CD4-positive, alpha-beta T cell (primary cell): Measurements from ENCODE around the gene EPG5. TPM values are rescaled to one million over a fixed set of nuclear protein-coding genes. Genes with fewer than 3 reads are reported as not detected.
A peak's percentile ranks its signal among the peaks of the same experiment; 100 is the strongest.

ENCODE experiments used
- ATAC-seq: fragments of 200-7000 bp; cut with Tn5 transposase; one replicate; pipeline ENCODE4 v1.10.0; 2022; ENCODE audit warnings: mild to moderate bottlenecking; ENCODE audit not compliant: poor library complexity
- CTCF ChIA-PET: fragments of 350-600 bp; sonication (Branson Sonifier 250); formaldehyde crosslinking; loops from one replicate; lab custom pipeline; 2021; ENCODE audit warnings: antibody characterized with exemption, inconsistent platforms; lab: Charles Lee
- POLR2A ChIA-PET: fragments of 350-600 bp; sonication (Branson Sonifier 250); formaldehyde crosslinking; loops from one replicate; lab custom pipeline; 2021; ENCODE audit warnings: antibody characterized with exemption, inconsistent platforms; lab: Charles Lee
- DNase-seq, 14 experiments: peaks; one replicate each; pipeline ENCODE4 v3.0.0-alpha.2; 2013 to 2020; ENCODE audit warnings: mixed read lengths in 2 of 14
- H3K27ac ChIP-seq, 2 donors: one replicate each; pipeline versions ENCODE4 v1.5.1 to v1.7.0; 2013; ENCODE audit warnings: low read length in 2 of 2, low read depth in 1 of 2, mild to moderate bottlenecking in 1 of 2
- H3K27me3 ChIP-seq, 2 experiments: 1 replicate in 1 of 2; 2 replicates in 1 of 2; pipeline versions ENCODE4 v1.6.1 to v1.7.0; 2013; ENCODE audit warnings: low read length in 2 of 2, control low read depth in 1 of 2, mild to moderate bottlenecking in 1 of 2, moderate library complexity in 1 of 2; ENCODE audit not compliant: insufficient read depth in 2 of 2, control insufficient read depth in 1 of 2
- H3K36me3 ChIP-seq: one replicate; pipeline ENCODE4 v1.6.1; 2013; ENCODE audit warnings: low read length, control low read depth; ENCODE audit not compliant: insufficient read depth
- H3K4me1 ChIP-seq: one replicate; pipeline ENCODE4 v1.6.1; 2013; ENCODE audit warnings: low read length, control low read depth; ENCODE audit not compliant: insufficient read depth
- H3K4me3 ChIP-seq: one replicate; pipeline ENCODE4 v1.5.1; 2013; ENCODE audit warnings: mild to moderate bottlenecking, low read length, moderate library complexity
- H3K9me3 ChIP-seq, 2 experiments: 1 replicate in 1 of 2; 2 replicates in 1 of 2; pipeline versions ENCODE4 v1.6.1 to v1.7.0; 2013; ENCODE audit warnings: low read length in 2 of 2, mild to moderate bottlenecking in 2 of 2, control low read depth in 1 of 2, moderate library complexity in 1 of 2; ENCODE audit not compliant: control insufficient read depth in 1 of 2, insufficient read depth in 1 of 2
- H3K27ac Mint-ChIP-seq: one replicate; pipeline ENCODE4 v1.8.0; 2020; ENCODE audit warnings: mixed read lengths
- H3K27me3 Mint-ChIP-seq: one replicate; pipeline ENCODE4 v1.8.0; 2021; ENCODE audit warnings: mixed read lengths
- H3K36me3 Mint-ChIP-seq: one replicate; pipeline ENCODE4 v1.8.0; 2021; ENCODE audit warnings: low read depth, mixed read lengths
- H3K4me1 Mint-ChIP-seq: one replicate; pipeline ENCODE4 v1.8.0; 2021; ENCODE audit warnings: low read depth, mixed read lengths
- H3K4me3 Mint-ChIP-seq: one replicate; pipeline ENCODE4 v1.8.0; 2020; ENCODE audit warnings: mild to moderate bottlenecking, mixed read lengths
- H3K9me3 Mint-ChIP-seq: one replicate; pipeline ENCODE4 v1.8.0; 2020; ENCODE audit warnings: mixed read lengths
- CTCF ChIP-seq: fragments of 200-600 bp; IDR thresholded peaks from one replicate; pipeline ENCODE4 v1.8.0; 2022; ENCODE audit warnings: antibody characterized with exemption, mild to moderate bottlenecking
- intact Hi-C, 2 experiments: fragments of 100-400 bp; cut with DNase I in 1 of 2; cut with micrococcal nuclease in 1 of 2; formaldehyde crosslinking; loops; one replicate each; pipeline versions ENCODE4 v1.15.1 to v1.9.0; 2023 to 2025; cut with DNase I, micrococcal nuclease
- total RNA-seq, 174 experiments: library from RNA in 2 of 174; stranded (reverse) in 2 of 174; gene quantifications; one replicate each; pipeline ENCODE4 v1.2.3 and lab custom pipeline; 2021 to 2026

The EPG5 gene
- total RNA-seq, 2 experiments from 2014 or later: 25.3 to 26.9 TPM

DNA sequence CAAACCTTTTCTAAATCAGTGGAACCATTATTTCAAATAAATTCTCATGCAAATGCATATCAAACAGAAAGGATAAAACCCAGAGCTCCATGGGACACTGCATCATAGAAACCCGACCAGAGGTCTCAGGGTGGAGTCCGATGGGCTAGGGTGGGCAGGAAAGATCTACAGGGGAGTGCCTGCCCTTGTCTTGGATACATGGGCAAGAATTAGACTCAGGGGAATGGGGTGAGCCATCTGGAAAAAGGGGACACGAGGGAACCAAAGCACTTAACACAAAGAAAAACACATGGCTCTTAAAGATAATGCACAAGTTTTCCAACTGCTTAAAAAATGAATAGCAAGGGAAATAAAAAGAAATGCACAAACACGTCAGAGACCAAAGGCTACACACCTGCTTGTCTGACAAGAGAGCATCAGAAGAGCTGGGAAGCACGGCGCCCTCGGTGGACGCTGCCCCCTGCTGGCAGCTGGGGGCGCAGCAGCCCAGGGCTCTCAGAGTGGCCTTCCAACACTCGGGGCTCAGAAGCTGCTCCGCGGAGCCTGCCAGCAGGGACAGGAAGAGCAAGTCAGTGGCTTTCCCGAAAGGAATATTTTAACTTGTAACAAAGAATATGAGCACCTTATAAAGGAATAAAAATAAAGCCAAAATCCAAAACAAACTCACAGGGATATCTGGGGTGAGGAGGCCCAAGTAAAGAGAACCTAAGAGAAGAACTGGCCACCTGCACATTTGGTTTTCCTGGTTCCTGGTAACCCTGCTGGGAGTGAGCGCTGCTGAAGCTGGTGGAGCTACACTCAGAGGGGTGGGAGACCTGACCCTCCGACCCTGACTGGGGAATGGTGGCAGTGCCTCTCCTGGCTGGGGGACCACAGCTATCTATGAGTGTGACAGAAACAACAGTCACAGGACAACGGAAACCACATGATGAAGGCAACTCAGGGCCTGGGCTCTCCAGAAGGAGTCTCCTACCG, 87.2 kb downstream of the EPG5 start:
- POLR2A ChIA-PET: interaction anchor here (0.7 to 2.1 kb wide), 3 partner anchors 193 to 222 kb away, joined by 3 to 21 read pairs (median 4); no protein-coding TSS in a partner anchor
- peaks cover 81% of the 10 kb centered on the region for H3K36me3 Mint-ChIP-seq
- peak; percentile 39 to 84 (median 69) for DNase-seq

GRCh38 chr18:45877403-45877802, 89.7 kb downstream of the EPG5 start:
- H3K27ac Mint-ChIP-seq: no peak overlapping the region
- peaks cover 87% of the 10 kb centered on the region for H3K36me3 Mint-ChIP-seq
- Histone ChIP-seq H3K4me1 (peaks cover 26% of the 10 kb centered on the region), H3K36me3 (peaks cover 68% of the 10 kb centered on the region), H3K27me3 (no peaks in the 10 kb centered on the region), H3K4me3 (no peak overlapping the region), H3K27ac (no peak overlapping the region), H3K9me3 (no peaks in the 10 kb centered on the region)
- POLR2A ChIA-PET: no interaction called here
- CTCF ChIA-PET: interaction anchor here (1.1 to 5.6 kb wide), 3 partner anchors 17 to 213 kb away, joined by 3 to 52 read pairs (median 3); no protein-coding TSS in a partner anchor
- peaks cover 2% of the 10 kb centered on the region for H3K9me3 Mint-ChIP-seq
- intact Hi-C loops: no loop called here
- H3K4me1 Mint-ChIP-seq: peaks cover 34% of the 10 kb centered on the region
- no peaks in the 10 kb centered on the region for H3K27me3 Mint-ChIP-seq
- no peak for TF ChIP-seq CTCF
- no peak overlapping the region for H3K4me3 Mint-ChIP-seq
- no peak for DNase-seq
- ATAC-seq: no peak

More for the DNA sequence above, 87.2 kb downstream of the EPG5 start:
- no peaks in the 10 kb centered on the region for H3K27me3 ChIP-seq
- H3K4me1 ChIP-seq: peaks cover 10% of the 10 kb centered on the region
- Mint-ChIP-seq H3K9me3 (peaks cover 2% of the 10 kb centered on the region), H3K27ac (peak overlapping the region; percentile 2), H3K4me1 (peaks cover 19% of the 10 kb centered on the region), H3K27me3 (no peaks in the 10 kb centered on the region), H3K4me3 (no peak overlapping the region)
- no peak overlapping the region for H3K27ac ChIP-seq
- CTCF ChIA-PET: interaction anchor here (0.6 to 5.6 kb wide), 15 partner anchors 10 to 259 kb away, joined by 3 to 52 read pairs (median 4); no protein-coding TSS in a partner anchor
- ATAC-seq: peak; percentile 96
- intact Hi-C loops: loop anchor here (1.0 to 2.0 kb wide), 3 partner anchors 189 to 259 kb away; no protein-coding TSS in a partner anchor
- H3K9me3 ChIP-seq: no peaks in the 10 kb centered on the region
- H3K4me3 ChIP-seq: no peak overlapping the region
- H3K36me3 ChIP-seq: peaks cover 69% of the 10 kb centered on the region
- TF ChIP-seq CTCF: peak; percentile 99

DNA sequence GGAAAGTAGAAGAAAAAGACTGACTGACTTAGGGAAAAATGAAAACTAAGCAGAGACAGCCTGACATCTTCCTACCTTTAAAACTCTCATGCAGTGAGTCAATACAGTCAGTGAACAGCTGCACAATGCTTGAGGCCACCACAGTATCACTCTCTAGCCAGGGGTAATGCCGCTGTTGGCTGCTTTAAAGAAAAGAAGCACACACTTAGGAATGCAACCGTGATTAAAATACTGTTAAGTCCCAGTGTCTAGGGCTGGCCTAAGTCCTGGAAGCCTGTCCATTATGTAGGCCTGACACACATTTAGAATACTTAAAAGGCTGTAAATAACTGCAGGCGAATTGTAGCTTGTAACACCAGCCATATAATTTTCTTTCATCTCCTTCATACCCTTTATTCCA, 91.0 kb downstream of the EPG5 start:
- no peaks in the 10 kb centered on the region for H3K27me3 ChIP-seq
- no peak for TF ChIP-seq CTCF
- Mint-ChIP-seq H3K4me1 (peaks cover 39% of the 10 kb centered on the region), H3K9me3 (peaks cover 2% of the 10 kb centered on the region), H3K36me3 (peaks cover 86% of the 10 kb centered on the region), H3K27ac (no peak overlapping the region), H3K4me3 (no peak overlapping the region), H3K27me3 (no peaks in the 10 kb centered on the region)
- no peak overlapping the region for H3K4me3 ChIP-seq
- no peak overlapping the region for H3K27ac ChIP-seq
- POLR2A ChIA-PET: no interaction called here
- intact Hi-C loops: no loop called here
- CTCF ChIA-PET: interaction anchor here (0.6 kb wide), 1 partner anchor 159 kb away, joined by 4 read pairs; no protein-coding TSS in a partner anchor
- no peaks in the 10 kb centered on the region for H3K9me3 ChIP-seq
- ATAC-seq (no peak), DNase-seq (no peak)
- peaks cover 26% of the 10 kb centered on the region for H3K4me1 ChIP-seq
- peaks cover 56% of the 10 kb centered on the region for H3K36me3 ChIP-seq
